HUES48 (cell line): ENCODE results near the gene C1orf167.

Experiments used
- H3K27ac ChIP-seq: one replicate; pipeline ENCODE4 v1.7.0; 2013; ENCODE audit warnings: low read depth, low read length, inconsistent platforms
- H3K27me3 ChIP-seq: 2 replicates; pipeline ENCODE4 v1.6.1; 2013; ENCODE audit warnings: mild to moderate bottlenecking, low read length; ENCODE audit not compliant: control insufficient read depth, insufficient read depth
- H3K36me3 ChIP-seq: 2 replicates; pipeline ENCODE4 v1.6.1; 2013; ENCODE audit warnings: low read length; ENCODE audit not compliant: control insufficient read depth, insufficient read depth
- H3K4me1 ChIP-seq: 2 replicates; pipeline ENCODE4 v1.6.1; 2013; ENCODE audit warnings: mild to moderate bottlenecking, low read length; ENCODE audit not compliant: control insufficient read depth, insufficient read depth
- H3K4me3 ChIP-seq: 2 replicates; pipeline ENCODE4 v1.5.1; 2013; ENCODE audit warnings: mild to moderate bottlenecking, low read depth, low read length
- H3K9ac ChIP-seq: 2 replicates; pipeline ENCODE4 v1.6.1; 2013; ENCODE audit warnings: mild to moderate bottlenecking, low read depth, low read length, moderate library complexity
- H3K9me3 ChIP-seq: 2 replicates; pipeline ENCODE4 v1.6.1; 2013; ENCODE audit warnings: low read length; ENCODE audit not compliant: control insufficient read depth, insufficient read depth

Gene C1orf167

GRCh38 chr1:11767922-11768704 lies 6.1 kb downstream of the C1orf167 start:
- Histone ChIP-seq H3K27me3 (0 out of 2 replicates have a peak, but pooled peaks cover 3% of the 10 kb centered on the region), H3K4me1 (no peaks in the 10 kb centered on the region), H3K27ac (no peak overlapping the region), H3K36me3 (no peaks in the 10 kb centered on the region), H3K9ac (no peak overlapping the region), H3K9me3 (no peaks in the 10 kb centered on the region), H3K4me3 (no peak overlapping the region)

DNA sequence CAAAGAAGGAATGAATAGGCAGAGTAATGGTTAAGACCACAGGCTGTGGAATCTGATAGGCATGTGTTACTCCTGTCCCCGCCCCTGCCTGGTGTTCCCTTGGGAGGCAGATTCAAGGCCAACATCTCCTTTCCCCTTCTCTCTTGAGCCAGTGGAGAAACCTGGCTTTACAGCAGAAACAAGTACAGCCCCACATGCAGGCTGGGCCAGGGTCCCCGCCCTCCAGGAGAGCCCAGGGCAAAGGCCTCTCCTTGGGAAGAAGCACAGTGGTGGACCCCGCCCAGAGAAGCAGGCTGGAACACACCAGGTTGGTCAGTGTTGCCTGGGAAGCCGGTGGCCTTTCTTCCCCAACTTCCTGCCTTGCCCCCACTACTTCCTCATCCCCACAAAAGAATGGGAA lies 6.8 kb downstream of the C1orf167 start:
- Histone ChIP-seq H3K27me3 (0 out of 2 replicates have a peak, but pooled peaks cover 1% of the 10 kb centered on the region), H3K9ac (no peak overlapping the region), H3K27ac (no peak overlapping the region), H3K36me3 (no peaks in the 10 kb centered on the region), H3K4me1 (no peaks in the 10 kb centered on the region), H3K9me3 (no peaks in the 10 kb centered on the region), H3K4me3 (no peak overlapping the region)

GRCh38 chr1:11769274-11769673 lies 7.3 kb downstream of the C1orf167 start:
- Histone ChIP-seq H3K4me3 (no peak overlapping the region), H3K9ac (no peak overlapping the region), H3K27me3 (no peaks in the 10 kb centered on the region), H3K9me3 (no peaks in the 10 kb centered on the region), H3K4me1 (no peaks in the 10 kb centered on the region), H3K27ac (no peak overlapping the region), H3K36me3 (no peaks in the 10 kb centered on the region)

- Histone ChIP-seq H3K4me3 (no peak overlapping the region), H3K4me1 (no peaks in the 10 kb centered on the region), H3K27me3 (no peaks in the 10 kb centered on the region), H3K9me3 (no peaks in the 10 kb centered on the region), H3K36me3 (no peaks in the 10 kb centered on the region), H3K9ac (no peak overlapping the region), H3K27ac (no peak overlapping the region)
Observed at GRCh38 chr1:11770011-11770410, 8.0 kb downstream of the C1orf167 start.

- H3K27me3 ChIP-seq, result no peaks in the 10 kb centered on the region
- no peak overlapping the region for H3K9ac ChIP-seq
- no peak overlapping the region for H3K4me3 ChIP-seq
- H3K9me3 ChIP-seq, result no peaks in the 10 kb centered on the region
- H3K27ac ChIP-seq, result no peak overlapping the region
- no peaks in the 10 kb centered on the region for H3K4me1 ChIP-seq
- no peaks in the 10 kb centered on the region for H3K36me3 ChIP-seq
Observed at GRCh38 chr1:11771481-11772043, 9.6 kb downstream of the C1orf167 start.

DNA sequence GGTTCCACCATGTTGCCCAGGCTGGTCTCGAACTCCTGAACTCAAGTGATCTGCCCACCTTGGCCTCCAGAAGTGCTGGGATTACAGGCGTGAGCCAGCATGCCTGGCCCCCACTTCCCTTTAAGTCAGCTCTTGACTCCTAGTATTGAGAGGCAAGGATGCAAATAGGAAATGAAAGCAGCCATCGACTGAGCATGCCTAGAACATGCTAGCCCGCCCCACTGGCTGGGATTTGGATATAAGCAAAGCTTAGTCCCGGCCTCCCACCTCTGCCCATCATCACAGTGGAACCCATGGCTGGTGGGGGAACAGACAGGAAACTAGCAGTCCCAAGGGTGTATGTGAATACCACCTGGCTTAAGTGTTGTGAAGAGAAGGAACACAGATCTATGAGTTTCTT lies 10.5 kb downstream of the C1orf167 start:
- H3K9ac ChIP-seq, result no peak overlapping the region
- no peaks in the 10 kb centered on the region for H3K4me1 ChIP-seq
- no peaks in the 10 kb centered on the region for H3K36me3 ChIP-seq
- H3K27ac ChIP-seq, result no peak overlapping the region
- H3K4me3 ChIP-seq, result no peak overlapping the region
- no peaks in the 10 kb centered on the region for H3K27me3 ChIP-seq
- no peaks in the 10 kb centered on the region for H3K9me3 ChIP-seq

DNA sequence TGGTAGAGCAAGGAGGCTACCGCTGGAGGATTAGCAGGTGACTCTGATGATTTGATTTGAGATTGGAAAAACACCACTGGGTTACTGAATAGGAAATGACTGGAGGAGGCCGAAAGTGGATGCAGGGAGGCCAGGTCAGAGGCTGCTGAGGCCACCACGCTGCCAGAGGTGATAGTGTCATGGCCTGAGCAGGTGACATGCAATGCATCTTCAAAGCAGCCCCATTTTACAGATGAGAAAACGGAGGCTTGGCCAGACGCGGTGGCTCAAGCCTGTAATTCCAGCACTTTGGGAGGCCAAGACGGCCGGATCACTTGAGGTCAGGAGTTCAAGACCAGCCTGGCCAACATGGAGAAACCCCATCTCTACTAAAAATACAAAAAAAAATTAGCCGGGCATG lies 12.8 kb downstream of the C1orf167 start:
- Histone ChIP-seq H3K4me3 (no peak overlapping the region), H3K4me1 (no peaks in the 10 kb centered on the region), H3K36me3 (no peaks in the 10 kb centered on the region), H3K27ac (no peak overlapping the region), H3K27me3 (no peaks in the 10 kb centered on the region), H3K9ac (no peak overlapping the region), H3K9me3 (no peaks in the 10 kb centered on the region)

GRCh38 chr1:11777658-11778322 lies 15.8 kb downstream of the C1orf167 start:
- Histone ChIP-seq H3K27me3 (no peaks in the 10 kb centered on the region), H3K27ac (no peak overlapping the region), H3K36me3 (no peaks in the 10 kb centered on the region), H3K9ac (no peak overlapping the region), H3K4me3 (no peak overlapping the region), H3K9me3 (no peaks in the 10 kb centered on the region), H3K4me1 (no peaks in the 10 kb centered on the region)

DNA sequence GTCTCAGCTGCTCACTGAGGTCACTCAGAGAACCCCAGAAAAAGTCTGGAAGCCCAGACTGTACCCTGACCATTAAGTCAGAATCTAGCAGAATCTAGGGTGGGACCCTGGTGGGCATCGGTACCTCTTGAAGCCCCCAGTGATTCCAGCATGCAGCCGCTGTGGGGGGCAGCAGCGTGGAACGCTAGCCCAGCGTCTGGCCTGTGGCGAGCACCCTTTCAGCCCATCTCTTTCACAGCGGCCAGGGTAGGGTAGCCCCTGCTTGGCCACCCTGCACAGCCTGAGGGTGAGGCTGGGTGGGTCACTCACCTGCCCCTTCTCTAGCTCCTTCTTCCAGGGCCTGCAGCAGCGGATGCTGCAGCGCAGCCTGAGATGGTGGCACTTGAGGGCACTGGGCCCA lies 16.3 kb downstream of the C1orf167 start:
- Histone ChIP-seq H3K36me3 (no peaks in the 10 kb centered on the region), H3K4me3 (no peak overlapping the region), H3K4me1 (no peaks in the 10 kb centered on the region), H3K9me3 (no peaks in the 10 kb centered on the region), H3K27me3 (no peaks in the 10 kb centered on the region), H3K9ac (no peak overlapping the region), H3K27ac (no peak overlapping the region)

DNA sequence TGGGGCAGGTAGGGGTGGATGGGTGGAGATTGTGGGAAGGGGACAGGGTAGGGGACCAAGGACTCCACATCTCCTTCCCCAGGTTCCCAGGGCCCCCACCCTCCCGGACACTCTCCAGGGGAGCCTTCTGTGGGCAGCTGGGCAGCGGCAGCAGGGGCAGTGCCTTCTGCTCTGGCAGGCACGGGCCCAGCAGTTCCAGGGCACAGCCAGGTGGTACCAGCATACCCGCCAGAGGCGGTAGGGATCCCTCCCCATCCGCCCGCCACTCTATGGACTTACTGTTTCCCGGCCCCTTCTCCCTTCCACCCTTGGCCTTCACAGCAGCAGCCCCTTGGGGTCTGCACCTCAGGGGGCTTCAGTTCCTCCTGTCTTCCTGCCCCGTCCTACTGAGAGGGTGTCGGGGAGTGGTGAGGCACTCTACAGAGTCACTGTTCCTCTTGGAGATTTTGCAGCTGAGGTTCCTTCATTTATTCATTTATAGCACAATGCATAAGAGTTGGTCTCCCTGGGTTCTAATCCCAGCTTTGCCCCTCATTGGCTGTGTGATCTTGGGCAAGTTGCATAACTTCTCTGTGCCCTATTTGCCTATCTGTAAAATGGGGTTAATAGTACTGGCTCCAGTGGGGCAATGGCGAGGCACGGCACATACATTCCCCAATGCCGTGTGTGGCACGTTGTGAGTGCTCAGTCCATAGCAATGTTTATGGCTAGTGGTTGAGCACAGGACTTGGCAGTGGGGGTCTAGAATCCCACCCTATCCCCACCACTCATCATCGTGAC lies 17.0 kb downstream of the C1orf167 start:
- Histone ChIP-seq H3K27ac (no peak overlapping the region), H3K36me3 (no peaks in the 10 kb centered on the region), H3K4me3 (no peak overlapping the region), H3K9me3 (no peaks in the 10 kb centered on the region), H3K9ac (no peak overlapping the region), H3K4me1 (no peaks in the 10 kb centered on the region), H3K27me3 (no peaks in the 10 kb centered on the region)
